ENCODE data around the gene PHLDB3.

- TF ChIP-seq RFX5 (IDR thresholded peaks at IDR 0.05; ENCODE audit: low read length) (no peak), FOXJ3 (CRISPR knock-in tag; IDR thresholded peaks at IDR 0.05) (no peak), YY1 (IDR thresholded peaks at IDR 0.05; ENCODE audit: low read depth) (no peak)
- TF ChIP-seq, protein P1, sequence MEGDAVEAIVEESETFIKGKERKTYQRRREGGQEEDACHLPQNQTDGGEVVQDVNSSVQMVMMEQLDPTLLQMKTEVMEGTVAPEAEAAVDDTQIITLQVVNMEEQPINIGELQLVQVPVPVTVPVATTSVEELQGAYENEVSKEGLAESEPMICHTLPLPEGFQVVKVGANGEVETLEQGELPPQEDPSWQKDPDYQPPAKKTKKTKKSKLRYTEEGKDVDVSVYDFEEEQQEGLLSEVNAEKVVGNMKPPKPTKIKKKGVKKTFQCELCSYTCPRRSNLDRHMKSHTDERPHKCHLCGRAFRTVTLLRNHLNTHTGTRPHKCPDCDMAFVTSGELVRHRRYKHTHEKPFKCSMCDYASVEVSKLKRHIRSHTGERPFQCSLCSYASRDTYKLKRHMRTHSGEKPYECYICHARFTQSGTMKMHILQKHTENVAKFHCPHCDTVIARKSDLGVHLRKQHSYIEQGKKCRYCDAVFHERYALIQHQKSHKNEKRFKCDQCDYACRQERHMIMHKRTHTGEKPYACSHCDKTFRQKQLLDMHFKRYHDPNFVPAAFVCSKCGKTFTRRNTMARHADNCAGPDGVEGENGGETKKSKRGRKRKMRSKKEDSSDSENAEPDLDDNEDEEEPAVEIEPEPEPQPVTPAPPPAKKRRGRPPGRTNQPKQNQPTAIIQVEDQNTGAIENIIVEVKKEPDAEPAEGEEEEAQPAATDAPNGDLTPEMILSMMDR (IDR thresholded peaks at IDR 0.05), result no peak
Measured at GRCh38 chr19:43480574-43480973, 24.0 kb downstream of the PHLDB3 start.

Measured in SK-N-SH (cell line).